GM18505 (cell line): ENCODE results near the gene RPS8.
A peak's percentile ranks its signal among the peaks of the same experiment; 100 is the strongest.
"Not testable (repeated sequence)": the region's sequence is repeated elsewhere in the genome, so short reads cannot be mapped to it uniquely, and the experiment has no call there.

Source experiments
- ATAC-seq: cut with Tn5 transposase; IDR thresholded peaks from one replicate; pipeline ENCODE4 v1.9.1; 2021; ENCODE audit not compliant: unreplicated experiment
- POLR2A ChIP-seq: IDR thresholded peaks from 4 replicates; pipeline ENCODE4 v1.6.1; 2011; ENCODE audit warnings: borderline replicate concordance; ENCODE audit not compliant: insufficient read depth, insufficient read length; ENCODE audit errors: extremely low read depth

Gene RPS8

DNA sequence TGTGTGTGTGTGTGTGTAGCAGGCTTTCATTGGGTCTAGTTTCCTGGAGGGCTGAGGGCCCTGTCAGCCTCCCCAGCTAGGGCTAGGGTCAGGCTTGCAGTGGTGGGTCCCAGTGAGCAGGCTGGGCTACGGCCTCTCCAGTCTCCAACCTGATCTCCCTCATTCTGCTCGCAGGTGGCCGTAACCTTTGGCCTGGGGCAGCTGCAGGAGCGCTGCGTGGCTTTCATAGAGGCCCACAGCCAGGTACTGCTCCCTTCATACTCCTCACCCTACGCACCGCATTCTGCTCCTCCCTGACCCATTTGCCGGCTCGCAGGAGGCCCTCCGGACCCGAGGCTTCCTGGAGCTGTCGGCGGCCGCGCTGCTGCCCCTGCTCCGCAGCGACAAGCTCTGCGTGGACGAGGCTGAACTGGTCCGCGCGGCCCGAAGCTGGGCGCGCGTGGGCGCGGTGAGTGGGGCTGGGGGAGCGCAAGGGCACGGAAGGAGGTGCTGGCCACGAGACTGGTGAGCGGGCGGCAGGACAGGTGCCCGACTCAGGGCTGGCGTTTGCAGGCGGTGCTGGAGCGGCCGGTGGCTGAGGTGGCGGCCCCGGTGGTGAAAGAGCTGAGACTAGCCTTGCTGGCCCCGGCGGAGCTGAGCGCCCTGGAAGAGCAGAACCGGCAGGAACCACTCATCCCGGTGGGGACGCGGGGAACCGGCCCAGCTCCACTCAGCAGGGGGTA, 37.6 kb downstream of the RPS8 start:
- no peak for ATAC-seq
- TF ChIP-seq POLR2A, result no peak

DNA sequence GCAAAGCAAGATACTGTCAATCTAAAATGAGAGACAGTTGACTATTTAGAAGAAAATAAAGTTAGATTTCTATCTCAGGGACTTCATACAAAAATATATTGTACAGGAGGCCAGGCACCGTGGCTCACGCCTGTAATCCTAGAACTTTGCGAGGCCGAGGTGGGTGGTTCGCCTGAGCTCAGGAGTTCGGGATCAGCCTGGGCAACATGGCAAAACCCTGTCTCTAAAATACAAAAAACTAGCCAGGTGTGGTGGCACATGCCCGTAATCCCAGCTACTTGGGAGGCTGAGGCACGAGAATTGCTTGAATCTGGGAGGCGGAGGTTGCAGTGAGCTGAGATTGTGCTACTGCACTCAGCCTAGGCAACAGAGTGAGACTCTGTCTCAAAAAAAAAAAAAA, 40.6 kb downstream of the RPS8 start:
- not testable (repeated sequence) for ATAC-seq

DNA sequence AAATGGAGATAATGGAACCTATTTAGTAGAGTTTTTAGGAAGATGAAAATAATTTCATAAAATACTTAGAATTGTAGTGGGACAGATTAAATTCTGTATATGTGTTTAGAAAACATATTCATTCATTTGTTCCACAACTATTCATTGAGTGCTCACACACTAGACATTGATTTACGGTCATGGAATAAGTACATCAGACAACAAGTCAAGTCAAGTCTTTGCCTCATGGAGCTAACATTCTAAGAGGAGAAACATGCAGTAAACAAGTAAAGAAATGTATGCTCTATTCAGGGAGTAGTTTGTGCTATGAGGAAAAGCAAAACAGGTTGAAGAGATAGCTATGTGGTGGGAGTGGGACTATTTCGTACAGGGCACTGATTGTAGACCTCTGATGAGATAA, 42.0 kb downstream of the RPS8 start:
- no peak for ATAC-seq
- TF ChIP-seq POLR2A, result no peak

DNA sequence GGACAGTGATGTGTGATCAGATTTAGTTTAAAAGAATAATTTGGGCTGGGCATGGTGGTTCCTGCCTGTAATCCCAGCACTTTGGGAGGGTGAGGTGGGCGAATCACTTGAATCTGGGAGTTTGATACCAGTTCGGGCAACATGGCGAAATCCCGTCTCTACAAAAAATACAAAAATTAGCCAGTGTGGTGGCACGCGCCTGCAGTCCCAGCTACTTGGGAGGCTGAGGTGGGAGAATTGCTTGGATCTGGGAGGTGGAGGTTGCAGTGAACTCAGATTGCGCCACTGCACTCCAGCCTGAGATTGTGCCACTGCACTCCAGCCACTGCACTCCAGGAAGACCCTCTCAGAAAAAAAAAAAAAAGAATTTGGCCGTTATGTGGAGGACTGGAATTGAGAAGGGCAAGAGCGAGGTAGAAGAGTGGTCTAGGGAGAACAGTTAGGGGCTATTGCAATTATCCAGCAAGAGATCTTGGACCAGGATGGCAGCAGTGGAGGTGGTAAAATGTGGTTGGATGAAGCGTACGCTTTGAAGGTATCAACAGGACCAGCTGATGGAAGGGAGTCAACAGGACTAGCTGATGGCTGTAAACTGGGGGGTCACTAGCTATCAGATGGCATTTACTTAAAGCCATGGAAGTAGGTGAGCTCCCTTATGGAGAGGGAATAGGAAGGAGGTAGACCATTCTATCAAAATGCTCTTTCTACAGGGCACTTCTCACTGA, 42.6 kb downstream of the RPS8 start:
- no peak for ATAC-seq
- no peak for TF ChIP-seq POLR2A

DNA sequence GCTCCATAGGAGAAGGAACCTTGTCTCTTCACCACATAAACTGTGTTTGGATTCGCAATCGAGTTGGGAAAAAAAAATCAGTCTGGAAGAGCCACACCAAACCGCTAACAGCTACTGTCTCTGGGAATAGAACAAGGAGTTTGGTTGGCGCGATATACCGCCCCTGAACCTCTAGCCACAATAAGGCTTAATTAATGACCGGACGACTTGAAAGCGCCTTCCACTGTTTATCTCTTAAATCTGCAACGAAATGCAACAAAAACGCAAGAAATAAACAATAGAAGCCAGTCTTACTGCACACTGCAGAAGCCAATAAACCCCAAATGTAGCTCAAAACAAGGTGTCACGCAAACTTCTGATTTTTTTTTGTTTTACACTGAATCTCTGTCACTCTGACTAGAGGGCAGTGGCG, 43.9 kb downstream of the RPS8 start:
- no peak for TF ChIP-seq POLR2A
- ATAC-seq, result no peak

DNA sequence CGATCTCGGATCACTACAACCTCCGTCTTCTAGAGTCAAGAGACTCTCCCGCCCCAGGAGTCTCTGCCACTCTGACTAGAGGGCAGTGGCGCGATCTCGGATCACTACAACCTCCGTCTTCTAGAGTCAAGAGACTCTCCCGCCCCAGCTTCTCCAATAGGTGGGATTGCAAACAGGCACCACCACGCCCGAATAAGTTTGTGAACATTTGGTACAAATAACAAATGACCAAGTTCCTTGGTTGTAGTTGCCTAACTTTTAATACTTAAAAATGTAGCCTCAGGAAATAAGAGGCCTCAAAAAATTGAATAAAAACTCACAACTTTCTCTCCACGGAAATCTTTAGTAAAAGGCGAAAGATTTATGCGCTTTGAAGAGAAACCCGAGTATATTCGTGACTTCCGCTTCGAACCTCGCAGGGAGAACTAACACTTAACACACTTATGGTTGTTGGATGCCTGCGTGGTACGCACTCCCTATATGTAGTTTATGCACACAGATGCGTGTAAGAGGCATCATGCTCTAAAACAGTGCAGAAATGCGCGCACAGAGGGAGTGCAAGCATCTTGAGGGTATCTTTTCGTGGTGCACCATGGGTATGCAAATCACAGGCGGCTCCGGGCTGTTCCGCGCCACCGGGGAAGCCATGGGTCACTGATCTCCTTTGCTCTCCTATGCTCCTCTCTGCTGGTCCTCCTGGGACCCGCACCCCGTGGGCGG, 44.4 kb downstream of the RPS8 start:
- ATAC-seq, result peak; percentile 78
- peak; percentile 99 for TF ChIP-seq POLR2A

DNA sequence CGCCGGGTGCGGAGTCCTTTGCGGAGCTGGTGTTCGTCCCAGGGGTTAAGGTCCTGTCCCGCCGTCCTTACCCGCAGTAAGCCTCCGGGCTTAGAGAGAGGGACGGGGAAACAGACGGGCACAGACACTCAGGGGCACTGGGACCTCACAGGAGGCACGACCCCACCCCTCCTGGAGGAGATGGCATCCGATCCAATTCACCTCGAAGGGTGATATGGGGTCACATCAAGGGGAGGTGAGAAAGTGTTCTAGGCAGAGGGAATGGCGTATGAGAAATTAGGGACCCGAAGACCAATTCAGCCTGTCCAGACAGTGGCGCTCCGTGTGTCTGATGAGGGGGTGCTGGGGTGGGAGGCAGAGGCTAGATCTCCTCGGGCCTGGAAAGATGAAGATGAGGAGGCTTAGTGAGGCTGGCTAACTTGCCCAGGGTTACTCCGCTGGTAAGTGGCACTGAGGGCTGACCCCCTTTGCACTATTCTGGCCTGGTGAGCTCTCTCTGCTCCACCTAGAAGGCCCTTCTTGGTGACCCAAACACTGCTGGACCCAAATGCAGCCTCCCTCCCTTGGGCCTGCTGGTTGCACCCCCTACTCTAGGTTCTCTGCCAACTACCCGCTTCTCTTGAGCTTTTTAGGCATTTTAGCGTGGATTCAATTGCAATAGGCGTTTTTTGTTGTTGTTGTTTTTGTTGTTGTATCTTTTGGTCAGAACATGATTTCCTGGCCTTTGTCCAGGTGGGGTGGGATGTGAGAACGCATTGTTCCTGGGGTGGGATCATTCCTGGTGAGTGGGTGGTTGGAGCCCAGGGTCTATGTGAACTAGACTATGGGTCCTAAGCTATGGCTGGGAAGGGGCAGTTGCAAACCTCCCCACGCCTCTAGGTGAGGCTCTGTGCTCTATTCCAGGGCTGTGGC, 45.2 kb downstream of the RPS8 start:
- ATAC-seq, result no peak

DNA sequence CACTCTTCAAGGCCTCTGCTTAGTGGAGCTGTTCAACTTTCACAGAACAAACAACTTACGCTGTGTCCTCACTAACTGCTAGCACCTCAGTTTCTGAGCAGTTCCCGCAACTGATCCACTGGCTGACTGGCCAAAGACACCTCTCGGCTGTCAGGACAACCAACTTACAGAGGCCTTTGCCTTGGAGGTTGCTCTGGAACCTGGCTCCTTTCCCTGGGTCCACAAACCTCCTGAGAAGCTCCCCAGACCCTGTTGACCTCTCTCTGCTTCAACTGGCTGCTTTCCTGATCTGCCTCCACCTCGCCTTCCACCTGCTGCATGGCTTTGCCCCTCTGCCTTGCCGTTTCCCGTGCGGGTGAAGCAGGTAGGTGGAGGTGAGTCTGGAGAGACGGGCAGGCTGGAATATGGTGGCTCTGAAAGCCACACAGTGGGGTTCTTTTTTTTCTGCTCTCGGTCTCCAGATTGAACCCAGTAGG, 45.9 kb downstream of the RPS8 start:
- ATAC-seq, result no peak
- TF ChIP-seq POLR2A, result no peak

More for the DNA sequence above, 45.2 kb downstream of the RPS8 start:
- TF ChIP-seq POLR2A, result no peak

DNA sequence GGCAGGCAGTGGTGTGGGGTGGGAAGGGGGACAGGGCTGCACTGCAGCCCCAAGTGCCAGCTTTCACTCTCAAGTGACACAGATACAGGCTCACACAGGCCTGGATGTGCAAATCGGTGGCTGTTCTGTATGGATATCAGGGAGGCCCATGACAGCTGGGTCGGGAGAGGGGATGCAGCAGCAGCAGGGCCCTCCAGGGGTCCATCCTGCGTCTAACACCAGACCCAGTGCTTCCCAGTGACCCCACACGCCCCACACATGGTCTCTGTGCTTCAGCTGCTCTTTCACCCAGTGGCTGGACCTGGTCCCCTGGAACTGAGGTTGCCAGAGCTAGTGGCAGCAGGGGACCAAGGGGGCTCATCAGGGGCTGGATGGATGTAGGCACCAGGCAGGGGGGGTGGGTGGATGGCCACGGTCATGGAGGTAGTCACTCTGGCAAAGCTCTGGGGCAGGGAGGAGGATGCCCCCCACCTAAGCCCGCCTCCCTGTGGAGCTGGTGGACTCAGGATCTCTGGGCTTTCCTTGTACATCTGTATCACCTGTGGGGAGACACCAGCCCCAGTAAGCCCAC, 46.9 kb downstream of the RPS8 start:
- no peak for ATAC-seq
- TF ChIP-seq POLR2A, result no peak

DNA sequence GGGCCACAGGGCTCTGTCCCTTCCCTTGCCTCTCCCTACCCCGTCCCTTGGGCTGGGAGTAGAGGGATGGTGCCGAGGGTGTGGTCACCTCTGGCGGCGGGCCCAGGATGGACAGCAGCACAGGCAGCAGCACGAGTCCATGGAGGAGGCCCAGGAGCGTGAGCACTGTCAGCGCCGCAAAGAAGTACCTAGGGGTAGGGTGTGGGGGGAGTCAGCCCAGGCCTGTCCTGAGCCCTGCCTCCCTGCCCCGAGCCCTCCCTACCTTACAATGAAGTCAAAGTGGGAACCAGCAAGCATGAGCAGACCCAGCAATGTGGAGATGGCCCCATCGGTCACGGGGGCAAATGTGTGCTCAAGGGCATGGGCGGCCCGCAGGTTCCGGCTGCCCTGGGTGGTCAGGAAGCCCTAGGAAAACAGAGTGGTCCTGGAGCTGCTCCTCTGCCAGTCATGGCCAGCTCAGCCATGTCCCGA, 47.7 kb downstream of the RPS8 start:
- no peak for ATAC-seq
- no peak for TF ChIP-seq POLR2A

DNA sequence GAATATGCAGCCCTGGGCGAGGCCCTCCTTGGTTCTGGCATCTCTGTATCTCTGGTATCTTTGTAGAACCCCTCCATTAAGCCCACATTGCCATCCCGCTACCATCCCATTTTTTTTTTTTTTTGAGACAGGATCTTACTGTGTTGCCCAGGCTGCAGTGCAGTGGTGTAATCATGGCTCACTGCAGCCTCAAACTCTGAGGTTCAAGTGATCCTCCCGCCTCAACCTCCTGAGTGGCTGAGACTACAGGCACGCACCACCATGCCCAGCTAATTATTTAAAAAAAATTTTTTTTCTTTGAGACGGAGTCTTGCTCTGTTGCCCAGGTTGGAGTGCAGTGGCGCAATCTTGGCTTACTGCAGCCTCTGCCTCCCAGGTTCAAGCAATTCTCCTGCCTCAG, 49.1 kb downstream of the RPS8 start:
- not testable (repeated sequence) for ATAC-seq

DNA sequence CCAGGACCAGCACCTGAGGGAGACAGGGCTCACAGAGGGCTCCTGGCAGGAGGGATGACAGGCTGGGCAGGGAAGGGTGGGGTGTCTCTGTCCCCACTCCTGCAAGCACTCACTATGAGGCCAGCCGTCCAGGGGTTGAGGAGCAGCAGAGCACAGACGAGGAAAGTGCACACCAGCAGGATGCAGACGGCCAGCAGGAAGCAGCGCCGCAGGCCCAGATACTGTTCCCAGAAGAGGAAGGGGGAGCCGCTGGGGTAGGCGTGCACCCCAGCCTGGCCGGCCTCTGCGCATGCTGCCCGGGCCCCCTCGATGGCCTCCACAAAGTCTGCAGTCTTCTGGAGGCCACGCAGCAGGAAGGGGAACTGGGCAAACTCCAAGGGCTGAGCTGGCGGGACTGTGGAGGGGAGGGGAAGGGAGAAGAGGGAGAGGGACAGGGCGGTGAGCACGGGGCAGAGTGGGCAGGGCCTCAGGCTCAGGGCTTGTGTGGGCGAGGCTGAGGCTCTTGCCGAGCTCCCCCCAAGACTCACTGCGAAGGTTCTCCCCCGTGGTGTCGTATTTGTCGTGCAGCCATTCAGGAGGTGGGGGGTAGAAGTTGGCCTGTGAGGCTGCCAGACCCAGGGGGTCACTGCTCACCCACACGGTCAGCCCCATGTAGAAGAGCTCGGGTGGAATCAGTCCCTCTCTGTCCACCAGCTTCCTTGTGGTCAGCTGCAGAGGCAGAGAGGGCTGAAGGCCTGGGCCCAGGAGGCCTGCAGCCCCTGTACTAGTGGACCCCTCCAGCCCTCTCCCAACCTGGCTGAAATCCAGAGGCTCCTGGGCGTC, 51.2 kb downstream of the RPS8 start:
- no peak for ATAC-seq
- TF ChIP-seq POLR2A, result no peak
